Loucy (cell line): ENCODE data around the gene RIMKLB.
A peak's percentile ranks its signal among the peaks of the same experiment; 100 is the strongest.

ENCODE experiments used
- H2AFZ ChIP-seq: fragments of 200-600 bp; sonication (generic); 2 replicates; pipeline ENCODE4 v1.6.0; 2016; ENCODE audit warnings: antibody characterized with exemption, mild to moderate bottlenecking, low read length, moderate library complexity
- H3F3A ChIP-seq: fragments of 200-600 bp; 2 replicates; pipeline ENCODE4 v1.6.0; 2016; ENCODE audit warnings: antibody characterized with exemption, low read depth, mild to moderate bottlenecking
- H3K27me3 ChIP-seq: fragments of 200-600 bp; sonication (generic); 2 replicates; pipeline ENCODE4 v1.6.1; 2014; ENCODE audit warnings: low read length, mild to moderate bottlenecking; ENCODE audit not compliant: insufficient read depth, poor library complexity, severe bottlenecking
- H3K36me3 ChIP-seq: fragments of 200-600 bp; sonication (generic); 2 replicates; pipeline ENCODE4 v1.6.1; 2016; ENCODE audit warnings: low read length; ENCODE audit not compliant: insufficient read depth
- H3K4me1 ChIP-seq: fragments of 200-600 bp; sonication (generic); 2 replicates; pipeline ENCODE4 v1.5.1; 2014; ENCODE audit warnings: low read length, mild to moderate bottlenecking; ENCODE audit not compliant: insufficient read depth, poor library complexity, severe bottlenecking
- H3K4me2 ChIP-seq: fragments of 200-600 bp; sonication (generic); 2 replicates; pipeline ENCODE4 v1.6.0; 2014; ENCODE audit warnings: antibody characterized with exemption, low read length, low read depth, mild to moderate bottlenecking; ENCODE audit not compliant: poor library complexity, severe bottlenecking
- H3K4me3 ChIP-seq: fragments of 200-600 bp; sonication (generic); 2 replicates; pipeline ENCODE4 v1.5.1; 2014; ENCODE audit warnings: low read length, mild to moderate bottlenecking, mixed read lengths; ENCODE audit not compliant: poor library complexity, severe bottlenecking
- H3K79me2 ChIP-seq: fragments of 200-600 bp; sonication (generic); 2 replicates; pipeline ENCODE4 v1.6.1; 2014; ENCODE audit warnings: low read length; ENCODE audit not compliant: insufficient read depth
- H3K9ac ChIP-seq: fragments of 200-600 bp; sonication (generic); 2 replicates; pipeline ENCODE4 v1.6.0; 2014; ENCODE audit warnings: mild to moderate bottlenecking, low read depth, low read length, moderate library complexity; ENCODE audit not compliant: poor library complexity, severe bottlenecking
- H3K9me2 ChIP-seq: fragments of 200-600 bp; sonication (generic); replicated peaks from 2 replicates; pipeline ENCODE4 v1.6.1; 2016; ENCODE audit warnings: low read depth, low read length, mixed read lengths
- H3K9me3 ChIP-seq: fragments of 200-600 bp; sonication (generic); 2 replicates; pipeline ENCODE4 v1.6.1; 2014; ENCODE audit warnings: mild to moderate bottlenecking, antibody characterized with exemption, low read length, low read depth; ENCODE audit not compliant: insufficient read depth
- H4K20me1 ChIP-seq: fragments of 200-600 bp; sonication (generic); 2 replicates; pipeline ENCODE4 v1.6.0; 2014; ENCODE audit warnings: antibody characterized with exemption, low read length, mild to moderate bottlenecking; ENCODE audit not compliant: insufficient read depth, poor library complexity, severe bottlenecking
- CTCF ChIP-seq: fragments of 200-600 bp; sonication (generic); conservative IDR thresholded peaks from 2 replicates; pipeline ENCODE4 v1.5.1; 2014; ENCODE audit warnings: mild to moderate bottlenecking, antibody characterized with exemption, low read length
- EZH2phosphoT487 ChIP-seq: fragments of 200-600 bp; IDR thresholded peaks from 2 replicates; pipeline ENCODE4 v1.6.1; 2018; ENCODE audit warnings: antibody characterized with exemption, mild to moderate bottlenecking, moderate library complexity, borderline replicate concordance

RIMKLB gene

GRCh38 chr12:8779281-8779680 lies 81.5 kb downstream of the RIMKLB start:
- Histone ChIP-seq H3K4me3 (no peak overlapping the region), H3K9me2 (no peaks in the 10 kb centered on the region), H4K20me1 (peaks cover 3% of the 10 kb centered on the region), H3F3A (no peaks in the 10 kb centered on the region), H3K4me1 (no peaks in the 10 kb centered on the region), H3K9ac (no peak overlapping the region), H3K4me2 (no peak overlapping the region), H3K79me2 (no peaks in the 10 kb centered on the region), H3K9me3 (no peaks in the 10 kb centered on the region), H2AFZ (no peak overlapping the region), H3K36me3 (peaks cover 42% of the 10 kb centered on the region; the same call in 1 of the 2 replicates), H3K27me3 (no peaks in the 10 kb centered on the region)
- TF ChIP-seq CTCF (no peak), EZH2phosphoT487 (no peak)

GRCh38 chr12:8779862-8780261 lies 82.1 kb downstream of the RIMKLB start:
- Histone ChIP-seq H3K27me3 (no peaks in the 10 kb centered on the region), H3K4me2 (no peak overlapping the region), H3K9me2 (no peaks in the 10 kb centered on the region), H3K79me2 (no peaks in the 10 kb centered on the region), H4K20me1 (peaks cover 3% of the 10 kb centered on the region), H3K4me1 (no peaks in the 10 kb centered on the region), H3K9ac (no peak overlapping the region), H3F3A (no peaks in the 10 kb centered on the region), H3K36me3 (peaks cover 36% of the 10 kb centered on the region; the same call in 1 of the 2 replicates), H3K9me3 (no peaks in the 10 kb centered on the region), H2AFZ (no peak overlapping the region), H3K4me3 (no peak overlapping the region)
- no peak for TF ChIP-seq EZH2phosphoT487
- TF ChIP-seq CTCF: no peak; the same call in 1 of the 2 replicates

- H3K9ac ChIP-seq: no peak overlapping the region
- H3F3A ChIP-seq: no peaks in the 10 kb centered on the region
- H3K36me3 ChIP-seq: peaks cover 31% of the 10 kb centered on the region; the same call in 1 of the 2 replicates
- no peaks in the 10 kb centered on the region for H3K9me2 ChIP-seq
- H3K9me3 ChIP-seq: no peaks in the 10 kb centered on the region
- H3K4me1 ChIP-seq: no peaks in the 10 kb centered on the region
- no peak overlapping the region for H3K4me3 ChIP-seq
- no peaks in the 10 kb centered on the region for H3K27me3 ChIP-seq
- H3K4me2 ChIP-seq: no peak overlapping the region
- H3K79me2 ChIP-seq: no peaks in the 10 kb centered on the region
- TF ChIP-seq EZH2phosphoT487 (no peak), CTCF (peak; percentile 68)
- no peak overlapping the region for H2AFZ ChIP-seq
- H4K20me1 ChIP-seq: peaks cover 3% of the 10 kb centered on the region
These were observed 82.6 kb downstream of the RIMKLB start for GRCh38 chr12:8780389-8780788.
